Measurements from ENCODE around the gene CNTN4. TPM values are rescaled to one million over a fixed set of nuclear protein-coding genes. Genes with fewer than 3 reads are reported as not detected.

Gene CNTN4
- total RNA-seq, 4 donors from 2014 or later: 5.8 to 15.5 (median 9.0) TPM

DNA sequence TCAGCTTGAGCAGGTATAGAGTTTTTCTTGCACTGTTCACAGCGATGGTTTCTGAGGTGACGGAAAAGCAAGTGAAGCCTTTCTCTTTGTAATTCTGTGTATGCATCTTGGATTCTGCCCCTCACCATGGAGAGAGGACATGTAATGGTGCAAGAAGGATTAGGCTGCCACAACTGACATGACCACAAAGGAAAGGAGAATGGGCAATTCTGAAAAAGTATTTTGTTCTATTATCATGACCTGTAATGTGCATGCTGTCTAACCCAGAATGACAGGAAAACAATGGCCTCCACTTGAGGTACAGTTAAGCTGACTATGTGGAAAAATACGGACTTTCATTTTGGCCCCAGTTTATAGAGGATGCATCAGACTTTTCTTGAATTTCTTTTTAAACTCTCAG, 784.6 kb downstream of the CNTN4 start:
- Histone ChIP-seq H3K4me3 (no peak overlapping the region), H3K9me3 (no peaks in the 10 kb centered on the region), H3K27ac (no peak overlapping the region), H3K36me3 (no peaks in the 10 kb centered on the region), H3K27me3 (peaks cover 3% of the 10 kb centered on the region), H3K4me1 (no peaks in the 10 kb centered on the region)
- WGBS, 2 donors (ENCODE audit: low coverage in 1 of 2): 74% methylated on average over 3 of the region's 3 CpGs; no CpG with 5 or more reads in 1 of the 2 donors
- no peak for ATAC-seq
- no peak for TF ChIP-seq CTCF (IDR thresholded peaks at IDR 0.05)
- TF ChIP-seq POLR2A (IDR thresholded peaks at IDR 0.05): no peak
- TF ChIP-seq EP300 (IDR thresholded peaks at IDR 0.05): no peak
- no peak for TF ChIP-seq POLR2AphosphoS5 (IDR thresholded peaks at IDR 0.05)

DNA sequence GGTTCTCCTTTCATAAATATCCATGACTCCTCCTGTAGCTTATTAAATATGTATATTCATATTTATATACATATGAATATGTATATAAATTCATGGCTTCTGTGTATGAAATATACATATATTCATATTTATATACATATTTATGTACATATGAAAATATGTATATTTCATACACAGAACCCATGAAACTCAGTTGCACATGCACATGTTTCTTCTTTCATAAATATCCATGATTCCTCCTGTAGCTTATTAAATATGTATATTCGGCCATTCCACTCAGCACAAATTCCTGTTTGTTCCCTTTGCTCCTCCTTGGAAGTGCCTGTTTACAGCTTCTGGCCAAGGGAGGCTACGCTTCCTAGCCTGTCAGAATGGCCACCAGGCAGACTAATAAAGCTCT, 789.9 kb downstream of the CNTN4 start:
- no peaks in the 10 kb centered on the region for H3K9me3 ChIP-seq
- TF ChIP-seq POLR2A (IDR thresholded peaks at IDR 0.05): no peak
- H3K27me3 ChIP-seq: peaks cover 3% of the 10 kb centered on the region
- 83 to 89% methylated on average over 1 to 2 of the region's 2 CpGs for WGBS, 2 donors (ENCODE audit: low coverage in 1 of 2)
- no peak overlapping the region for H3K27ac ChIP-seq
- ATAC-seq: no peak
- H3K36me3 ChIP-seq: no peaks in the 10 kb centered on the region
- H3K4me3 ChIP-seq: no peak overlapping the region
- H3K4me1 ChIP-seq: no peaks in the 10 kb centered on the region

DNA sequence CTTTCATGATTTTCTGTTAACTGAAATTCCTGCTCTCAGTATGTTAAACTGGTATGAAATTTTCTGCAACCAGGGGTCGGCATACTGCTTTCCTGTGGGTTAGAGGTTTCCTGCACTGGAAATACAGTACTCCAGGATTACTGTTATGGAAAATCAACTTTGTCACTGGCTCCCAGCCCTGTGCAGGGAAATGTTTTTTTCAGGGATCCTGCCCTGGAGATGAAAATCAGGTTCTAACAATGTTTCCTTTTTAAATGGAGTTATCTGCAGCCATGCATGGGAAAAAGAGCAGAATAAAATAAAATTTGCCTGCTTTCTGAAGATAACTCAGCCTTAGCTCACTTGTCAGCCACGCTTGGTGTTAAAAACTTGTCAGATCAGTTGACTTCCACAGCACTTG, 791.1 kb downstream of the CNTN4 start:
- Histone ChIP-seq H3K9me3 (no peaks in the 10 kb centered on the region), H3K36me3 (no peaks in the 10 kb centered on the region), H3K27me3 (peaks cover 3% of the 10 kb centered on the region), H3K4me3 (no peak overlapping the region), H3K4me1 (no peaks in the 10 kb centered on the region), H3K27ac (no peak overlapping the region)
- WGBS, 2 donors (ENCODE audit: low coverage in 1 of 2): 46 to 83% methylated on average over 2 of the region's 2 CpGs
- ATAC-seq: no peak
- TF ChIP-seq CTCF (IDR thresholded peaks at IDR 0.05) (no peak), POLR2AphosphoS5 (IDR thresholded peaks at IDR 0.05) (no peak), EP300 (IDR thresholded peaks at IDR 0.05) (no peak)

DNA sequence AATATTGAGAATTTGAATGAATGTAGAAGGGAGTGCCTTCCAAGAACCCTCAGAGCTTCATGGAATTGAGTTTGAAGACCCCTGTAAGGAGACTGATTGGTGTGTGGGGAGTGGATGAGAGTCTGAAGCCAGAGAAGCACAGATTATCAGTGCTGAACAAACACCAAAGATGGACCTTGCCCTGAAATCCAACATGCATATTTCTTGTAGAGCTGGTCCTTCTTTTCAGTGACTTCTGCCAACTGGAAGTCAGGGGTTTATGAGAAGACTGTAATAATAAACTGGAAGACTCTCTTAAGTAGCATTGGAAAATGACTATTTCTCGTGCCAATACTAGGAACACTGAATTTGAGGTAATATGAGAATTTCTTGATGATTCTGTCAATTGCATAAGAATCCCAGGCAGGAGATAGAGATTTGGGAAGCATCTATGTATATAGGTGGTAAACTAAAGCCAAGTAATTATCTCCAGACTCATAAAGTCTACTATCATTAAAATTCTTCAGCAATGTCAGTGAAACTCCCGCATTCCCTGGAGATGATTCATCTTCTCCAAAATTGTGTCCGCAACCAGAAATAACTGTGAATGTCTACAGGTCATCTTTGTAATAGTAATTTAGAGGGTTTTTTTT, 797.8 kb downstream of the CNTN4 start:
- no peak overlapping the region for H3K27ac ChIP-seq
- H3K4me3 ChIP-seq: no peak overlapping the region
- H3K9me3 ChIP-seq: no peaks in the 10 kb centered on the region
- H3K36me3 ChIP-seq: no peaks in the 10 kb centered on the region
- no peak for ATAC-seq
- H3K4me1 ChIP-seq: no peaks in the 10 kb centered on the region
- H3K27me3 ChIP-seq: no peaks in the 10 kb centered on the region
- no peak for TF ChIP-seq POLR2AphosphoS5 (IDR thresholded peaks at IDR 0.05)
- WGBS, 2 donors (ENCODE audit: low coverage in 1 of 2): 62 to 91% methylated on average over 3 of the region's 3 CpGs

GRCh38 chr3:2897821-2898220, 799.2 kb downstream of the CNTN4 start:
- WGBS, 2 donors (ENCODE audit: low coverage in 1 of 2): 68% methylated on average over 4 of the region's 4 CpGs
- Histone ChIP-seq H3K27ac (no peak overlapping the region), H3K9me3 (no peaks in the 10 kb centered on the region), H3K36me3 (no peaks in the 10 kb centered on the region), H3K27me3 (no peaks in the 10 kb centered on the region), H3K4me3 (no peak overlapping the region), H3K4me1 (no peaks in the 10 kb centered on the region)
- TF ChIP-seq POLR2AphosphoS5 (IDR thresholded peaks at IDR 0.05) (no peak), CTCF (IDR thresholded peaks at IDR 0.05) (no peak), POLR2A (IDR thresholded peaks at IDR 0.05) (no peak), EP300 (IDR thresholded peaks at IDR 0.05) (no peak)
- ATAC-seq: no peak

- 17 to 23% methylated on average over 1 of the region's 1 CpG for WGBS, 2 donors (ENCODE audit: low coverage in 1 of 2)
- H3K27ac ChIP-seq: no peak overlapping the region
- no peak for ATAC-seq
These were observed 800.1 kb downstream of the CNTN4 start for GRCh38 chr3:2898591-2899353.

More at GRCh38 chr3:2898591-2899353, 800.1 kb downstream of the CNTN4 start:
- H3K27me3 ChIP-seq: no peaks in the 10 kb centered on the region
- H3K4me3 ChIP-seq: no peak overlapping the region
- no peaks in the 10 kb centered on the region for H3K9me3 ChIP-seq
- no peaks in the 10 kb centered on the region for H3K36me3 ChIP-seq
- no peaks in the 10 kb centered on the region for H3K4me1 ChIP-seq
- no peak for TF ChIP-seq POLR2A (IDR thresholded peaks at IDR 0.05)
- no peak for TF ChIP-seq POLR2AphosphoS5 (IDR thresholded peaks at IDR 0.05)
- TF ChIP-seq EP300 (IDR thresholded peaks at IDR 0.05): no peak
- TF ChIP-seq CTCF (IDR thresholded peaks at IDR 0.05): no peak

All from gastroesophageal sphincter (tissue), 4 donors.